Stomach (tissue), 4 donors: ENCODE measurements around the gene PRDM5.

Experiments used
- CTCF ChIP-seq, 7 experiments: fragments of 450-650 bp in 4 of 7; fragments of 200-600 bp in 3 of 7; sonication (generic) in 3 of 7; IDR thresholded peaks; one replicate each; pipeline ENCODE4 v1.5.1; 2016 to 2019; ENCODE audit warnings: antibody characterized with exemption in 7 of 7, control low read depth in 2 of 7, mild to moderate bottlenecking in 1 of 7
- EP300 ChIP-seq: sonication (generic); formaldehyde crosslinking; IDR thresholded peaks from one replicate; pipeline ENCODE4 v1.6.1; 2017; ENCODE audit warnings: antibody characterized with exemption
- POLR2A ChIP-seq, 4 donors: fragments of 450-650 bp; IDR thresholded peaks; one replicate each; pipeline ENCODE4 v1.6.1; 2016; ENCODE audit warnings: antibody characterized with exemption in 4 of 4, control low read depth in 2 of 4, mild to moderate bottlenecking in 1 of 4, moderate library complexity in 1 of 4

GRCh38 chr4:120808475-120809141 lies 113.9 kb downstream of the PRDM5 start:
- TF ChIP-seq CTCF (IDR thresholded peaks at IDR 0.05) (no peak), POLR2A (IDR thresholded peaks at IDR 0.05) (no peak), EP300 (no peak)
